Ramos (cell line): ENCODE data around the gene CCDC157.

Experiments
- in situ Hi-C: fragments of 300-500 bp; cut with MboI; formaldehyde crosslinking; loops from one replicate; pipeline ENCODE4 v1.14.3; 2022; ENCODE audit warnings: low sequenced_read_pairs; ENCODE audit not compliant: unreplicated experiment

CCDC157 gene

GRCh38 chr22:30348404-30348803, 8.4 kb upstream of the CCDC157 start:
- in situ Hi-C loops = no loop called here

- in situ Hi-C loops = no loop called here
These were observed 8.0 kb upstream of the CCDC157 start for GRCh38 chr22:30348809-30349208.

DNA sequence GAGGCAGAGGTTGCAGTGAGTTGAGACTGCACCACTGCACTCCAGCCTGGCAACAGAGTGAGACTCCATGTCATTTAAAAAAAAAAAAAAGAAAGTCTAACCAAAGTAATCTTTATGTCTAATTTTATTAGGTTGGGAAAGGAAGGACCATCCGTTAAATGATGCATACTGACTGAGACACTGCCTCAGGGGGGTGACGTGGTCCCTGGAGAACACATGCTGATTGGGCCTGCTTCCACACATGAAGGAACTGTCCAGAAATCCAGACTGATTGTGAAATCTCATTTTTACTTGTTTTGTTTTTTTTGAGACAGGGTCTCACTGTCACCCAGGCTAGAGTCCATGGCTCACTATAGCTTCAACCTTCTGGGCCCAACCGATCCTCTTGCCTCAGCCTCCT, 5.6 kb upstream of the CCDC157 start:
- in situ Hi-C loops = no loop called here

DNA sequence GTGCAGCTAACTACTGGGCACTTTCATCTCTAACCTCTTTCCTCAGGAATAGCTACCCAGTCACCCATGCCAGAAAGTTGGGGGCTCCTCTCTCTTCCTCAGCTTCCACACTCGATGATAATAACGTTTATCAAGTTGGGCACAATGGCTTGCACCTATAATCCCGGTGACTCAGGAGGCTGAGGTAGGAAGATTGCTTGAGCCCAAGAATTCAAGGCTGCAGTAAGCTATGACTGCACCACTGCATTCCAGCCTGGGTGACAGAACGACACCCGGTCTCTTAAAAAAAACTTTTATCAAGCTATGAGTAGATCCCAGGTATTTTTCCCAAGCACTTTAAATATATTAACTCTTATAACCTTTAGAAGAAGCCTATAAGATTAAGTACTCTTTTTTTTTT, 2.2 kb upstream of the CCDC157 start:
- in situ Hi-C loops = no loop called here

DNA sequence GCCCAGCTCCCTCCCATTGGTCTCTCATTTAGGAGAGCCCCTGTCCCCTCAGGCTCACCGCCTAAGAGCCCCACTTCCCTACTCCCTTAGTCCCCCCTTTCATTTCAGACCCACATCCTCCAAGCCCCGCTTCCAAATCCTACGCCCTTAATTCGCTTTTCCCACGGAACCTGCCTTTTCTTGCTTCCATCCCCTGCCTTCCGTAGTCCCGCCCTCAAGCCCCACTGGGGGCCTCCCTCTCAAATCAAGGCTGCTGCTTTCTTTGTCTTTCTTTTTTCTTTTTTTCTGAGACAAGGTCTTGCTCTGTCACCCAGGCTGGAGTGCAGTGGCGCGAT, 396 bp downstream of the CCDC157 start:
- in situ Hi-C loops = no loop called here

DNA sequence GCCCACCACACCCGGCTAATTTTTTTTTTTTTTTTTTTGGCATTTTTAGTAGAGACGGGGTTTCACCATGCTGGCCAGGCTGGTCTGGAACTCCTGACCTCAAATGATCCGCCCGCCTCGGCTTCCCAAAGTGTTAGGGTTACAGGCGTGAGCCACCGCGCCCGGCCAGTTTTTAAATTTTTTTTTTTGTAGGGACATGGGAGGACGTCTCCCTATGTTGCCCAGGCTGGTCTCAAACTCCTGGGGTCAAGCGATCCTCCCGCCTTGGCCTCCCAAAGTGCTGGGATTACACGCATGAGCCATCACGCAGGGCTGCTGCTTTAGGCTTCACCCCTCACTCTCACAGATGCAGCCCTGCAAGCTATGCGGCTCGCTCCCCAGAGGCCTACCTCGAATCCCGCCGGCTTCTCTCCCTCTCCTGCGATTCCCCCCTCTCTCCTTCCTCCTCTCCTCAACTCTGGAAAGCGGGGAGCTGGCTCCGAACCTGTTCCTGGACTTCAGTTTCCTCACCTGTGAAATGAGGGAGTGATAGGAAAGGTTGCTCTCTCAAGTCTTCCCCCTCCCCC, 926 bp downstream of the CCDC157 start:
- in situ Hi-C loops = no loop called here

GRCh38 chr22:30358541-30358940, 1.7 kb downstream of the CCDC157 start:
- in situ Hi-C loops = no loop called here

- in situ Hi-C loops = no loop called here
These were observed 5.3 kb downstream of the CCDC157 start for GRCh38 chr22:30361916-30362650.

DNA sequence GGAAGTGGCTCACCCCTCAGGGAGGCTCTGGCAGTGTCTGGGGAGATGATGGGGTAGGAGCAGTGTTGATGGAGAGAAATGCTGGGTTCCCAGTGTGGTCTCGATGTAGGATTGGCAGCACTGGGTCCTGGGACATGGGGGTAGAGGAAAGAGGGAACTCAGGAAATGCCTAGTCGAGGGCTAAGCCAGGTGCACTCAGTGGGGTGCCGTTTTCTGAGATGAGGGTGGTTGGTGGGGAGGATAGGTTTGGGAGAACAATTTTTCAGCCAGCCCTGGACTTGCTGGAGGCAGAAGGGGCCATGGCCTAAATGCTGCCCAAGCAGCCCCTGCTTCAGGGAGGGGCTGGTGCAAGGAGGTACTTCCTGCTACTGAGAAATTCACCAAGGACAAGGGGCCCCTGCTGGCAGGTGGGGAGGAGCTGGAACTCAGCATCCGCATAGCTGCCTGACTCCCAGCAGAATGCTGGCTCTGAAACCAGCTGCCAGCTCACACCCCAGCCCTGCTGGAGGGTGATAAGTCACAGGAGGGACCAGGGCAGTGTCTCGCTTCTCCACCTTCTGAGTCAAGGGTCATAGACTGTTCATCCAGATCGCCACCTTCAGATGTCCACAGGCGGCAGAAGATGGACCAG, 6.0 kb downstream of the CCDC157 start:
- in situ Hi-C loops = no loop called here

DNA sequence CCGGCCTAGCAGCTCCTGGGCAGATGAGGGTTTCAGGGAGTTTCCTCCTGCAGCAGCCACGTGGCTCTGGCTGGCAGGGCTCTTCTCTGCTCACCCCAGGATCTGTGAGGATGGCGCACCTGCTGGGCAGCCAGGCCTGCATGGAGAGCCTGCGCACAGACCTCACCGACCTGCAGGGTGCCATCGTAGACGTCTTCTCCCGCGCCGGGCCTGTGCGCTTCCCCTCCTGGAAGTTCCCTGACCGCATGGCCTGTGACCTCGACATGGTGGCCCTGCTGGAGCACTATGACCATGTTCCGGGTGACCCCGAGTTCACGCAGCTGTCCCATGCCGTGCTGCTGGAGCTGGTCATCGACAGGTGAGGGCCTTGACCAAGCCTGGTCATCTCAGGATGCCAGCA, 9.1 kb downstream of the CCDC157 start:
- in situ Hi-C loops = no loop called here

GRCh38 chr22:30368420-30368819, 11.6 kb downstream of the CCDC157 start:
- in situ Hi-C loops = no loop called here

DNA sequence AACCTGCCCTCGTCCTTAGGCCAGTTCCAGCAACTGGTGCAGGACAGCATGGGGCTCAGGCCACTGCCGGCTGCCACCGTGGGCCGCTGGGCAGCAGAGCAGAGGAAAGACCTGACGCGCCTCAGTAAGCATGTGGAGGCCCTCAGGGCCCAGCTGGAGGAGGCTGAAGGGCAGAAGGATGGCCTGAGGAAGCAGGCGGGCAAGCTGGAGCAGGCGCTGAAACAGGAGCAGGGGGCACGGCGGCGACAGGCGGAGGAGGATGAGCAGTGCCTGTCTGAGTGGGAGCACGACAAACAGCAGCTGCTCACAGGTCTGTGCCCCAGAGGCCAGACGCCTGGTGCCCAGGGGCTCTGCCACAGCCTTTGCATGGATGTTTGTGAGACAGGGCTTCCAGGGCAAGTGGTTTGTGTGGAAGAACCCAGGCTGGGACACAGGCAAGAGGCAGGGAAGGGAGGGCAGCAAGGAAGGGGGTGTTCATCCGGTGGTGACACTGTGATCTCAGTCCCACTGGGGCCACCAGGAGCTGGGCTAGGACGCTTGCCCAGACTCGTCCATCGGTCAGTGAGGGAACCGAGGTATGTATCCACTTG, 13.9 kb downstream of the CCDC157 start:
- in situ Hi-C loops = no loop called here

GRCh38 chr22:30371321-30371720, 14.5 kb downstream of the CCDC157 start:
- in situ Hi-C loops = no loop called here

- in situ Hi-C loops = no loop called here
These were observed 15.2 kb downstream of the CCDC157 start for GRCh38 chr22:30371981-30372380.

GRCh38 chr22:30372915-30373314, 16.1 kb downstream of the CCDC157 start:
- in situ Hi-C loops = no loop called here

- in situ Hi-C loops = no loop called here
These were observed 16.8 kb downstream of the CCDC157 start for GRCh38 chr22:30373331-30374325.

DNA sequence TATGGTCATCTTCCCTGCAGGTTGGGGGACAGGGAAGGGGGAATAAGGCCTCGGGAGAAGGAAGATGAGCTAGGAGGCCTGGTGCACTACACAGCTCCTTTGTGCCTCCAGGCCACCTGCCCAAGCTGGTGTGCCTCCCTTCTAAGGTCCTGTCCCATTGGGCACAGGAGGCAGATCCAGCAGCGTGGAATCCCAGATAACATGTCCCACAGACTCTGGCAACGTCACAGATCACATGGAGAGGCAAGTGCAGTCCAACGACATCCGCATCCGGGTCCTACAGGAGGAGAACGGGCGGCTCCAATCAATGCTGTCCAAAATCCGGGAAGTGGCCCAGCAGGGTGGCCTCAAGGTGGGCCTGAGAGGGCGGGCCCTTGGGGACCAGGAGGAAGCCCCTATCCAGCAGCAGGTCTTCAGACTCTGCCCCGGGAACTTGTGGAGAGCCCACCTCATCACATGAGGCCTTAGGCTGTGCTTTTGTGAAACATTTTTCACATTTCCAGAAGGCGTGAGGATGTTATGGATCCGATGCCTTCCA, 18.6 kb downstream of the CCDC157 start:
- in situ Hi-C loops = no loop called here

- in situ Hi-C loops = loop anchor here (10.0 kb wide), 1 partner anchor 275 kb away; no protein-coding TSS in a partner anchor
These were observed 23.2 kb downstream of the CCDC157 start for GRCh38 chr22:30380011-30380410.

GRCh38 chr22:30381264-30381663, 24.5 kb downstream of the CCDC157 start:
- in situ Hi-C loops = loop anchor here (10.0 kb wide), 1 partner anchor 276 kb away; no protein-coding TSS in a partner anchor

DNA sequence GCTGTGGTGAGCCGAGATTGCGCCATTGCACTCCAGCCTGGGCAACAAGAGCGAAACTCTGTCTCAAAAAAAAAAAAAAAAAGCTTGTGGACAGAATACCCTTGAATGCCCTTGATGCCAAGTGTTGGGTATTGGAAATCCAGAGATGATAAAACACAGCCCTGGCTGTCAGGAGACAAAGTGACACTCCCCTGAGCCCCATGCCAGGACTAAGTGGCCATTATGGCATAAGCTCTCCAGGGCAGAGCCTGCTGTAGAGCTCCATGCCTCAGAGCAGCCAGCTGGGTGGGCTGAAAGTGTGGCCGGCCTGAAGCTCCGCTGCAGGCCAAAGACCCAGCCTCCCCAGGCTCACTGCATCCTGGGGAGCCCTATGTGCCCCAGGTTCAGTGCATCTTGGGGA, 25.5 kb downstream of the CCDC157 start:
- in situ Hi-C loops = loop anchor here (10.0 kb wide), 1 partner anchor 278 kb away; no protein-coding TSS in a partner anchor
